Measurements from ENCODE around the gene ARL2BP. TPM values are rescaled to one million over a fixed set of nuclear protein-coding genes. Genes with fewer than 3 reads are reported as not detected.

Gene ARL2BP
- total and polyA plus RNA-seq, 2 of the 13 experiments (the other 11 are each of a cell fraction or from before 2014, with no cell fraction given): 64.3 to 67.6 TPM

DNA sequence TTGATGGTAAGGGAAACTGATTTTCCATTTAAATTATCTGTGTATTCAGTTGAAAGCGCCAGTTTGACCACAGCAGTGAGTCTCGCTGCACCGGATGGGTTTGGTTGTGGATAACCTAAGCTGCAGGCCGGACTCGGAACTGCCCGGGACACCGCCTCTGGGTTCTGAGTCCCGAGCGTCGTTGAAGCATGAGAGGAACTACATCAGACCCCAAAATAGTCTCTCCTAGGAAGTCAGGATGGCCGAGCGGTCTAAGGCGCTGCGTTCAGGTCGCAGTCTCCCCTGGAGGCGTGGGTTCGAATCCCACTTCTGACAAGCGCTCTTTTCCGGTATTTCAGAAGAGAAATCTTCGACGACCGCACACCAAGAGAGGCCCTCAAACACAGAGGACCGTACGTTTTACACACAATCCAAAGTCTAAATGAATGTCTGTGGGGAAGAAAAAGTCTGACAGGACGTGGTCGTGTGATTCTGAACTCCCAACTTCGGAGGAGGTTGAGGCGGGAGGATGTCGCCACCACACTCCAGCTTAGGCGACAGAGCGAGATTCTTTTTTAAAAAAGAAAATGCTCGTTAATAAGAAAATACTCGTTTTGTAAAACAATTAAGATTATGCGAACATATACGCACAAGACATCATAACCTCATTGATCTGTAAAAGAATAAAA lies 54.8 kb downstream of the ARL2BP start (continued):
- TF ChIP-seq, protein P1, sequence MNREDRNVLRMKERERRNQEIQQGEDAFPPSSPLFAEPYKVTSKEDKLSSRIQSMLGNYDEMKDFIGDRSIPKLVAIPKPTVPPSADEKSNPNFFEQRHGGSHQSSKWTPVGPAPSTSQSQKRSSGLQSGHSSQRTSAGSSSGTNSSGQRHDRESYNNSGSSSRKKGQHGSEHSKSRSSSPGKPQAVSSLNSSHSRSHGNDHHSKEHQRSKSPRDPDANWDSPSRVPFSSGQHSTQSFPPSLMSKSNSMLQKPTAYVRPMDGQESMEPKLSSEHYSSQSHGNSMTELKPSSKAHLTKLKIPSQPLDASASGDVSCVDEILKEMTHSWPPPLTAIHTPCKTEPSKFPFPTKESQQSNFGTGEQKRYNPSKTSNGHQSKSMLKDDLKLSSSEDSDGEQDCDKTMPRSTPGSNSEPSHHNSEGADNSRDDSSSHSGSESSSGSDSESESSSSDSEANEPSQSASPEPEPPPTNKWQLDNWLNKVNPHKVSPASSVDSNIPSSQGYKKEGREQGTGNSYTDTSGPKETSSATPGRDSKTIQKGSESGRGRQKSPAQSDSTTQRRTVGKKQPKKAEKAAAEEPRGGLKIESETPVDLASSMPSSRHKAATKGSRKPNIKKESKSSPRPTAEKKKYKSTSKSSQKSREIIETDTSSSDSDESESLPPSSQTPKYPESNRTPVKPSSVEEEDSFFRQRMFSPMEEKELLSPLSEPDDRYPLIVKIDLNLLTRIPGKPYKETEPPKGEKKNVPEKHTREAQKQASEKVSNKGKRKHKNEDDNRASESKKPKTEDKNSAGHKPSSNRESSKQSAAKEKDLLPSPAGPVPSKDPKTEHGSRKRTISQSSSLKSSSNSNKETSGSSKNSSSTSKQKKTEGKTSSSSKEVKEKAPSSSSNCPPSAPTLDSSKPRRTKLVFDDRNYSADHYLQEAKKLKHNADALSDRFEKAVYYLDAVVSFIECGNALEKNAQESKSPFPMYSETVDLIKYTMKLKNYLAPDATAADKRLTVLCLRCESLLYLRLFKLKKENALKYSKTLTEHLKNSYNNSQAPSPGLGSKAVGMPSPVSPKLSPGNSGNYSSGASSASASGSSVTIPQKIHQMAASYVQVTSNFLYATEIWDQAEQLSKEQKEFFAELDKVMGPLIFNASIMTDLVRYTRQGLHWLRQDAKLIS (CRISPR knock-in tag; IDR thresholded peaks at IDR 0.05): peak; percentile 9; the same call in 1 of the 2 replicates
- TF ChIP-seq TBP (CRISPR knock-in tag; IDR thresholded peaks at IDR 0.05) (peak; percentile 67; the same call in 1 of the 2 replicates), ZBTB8A (CRISPR knock-in tag; IDR thresholded peaks at IDR 0.05; ENCODE audit: borderline replicate concordance, low read depth) (no peak), NCOA2 (CRISPR knock-in tag; IDR thresholded peaks at IDR 0.05) (peak; percentile 48), ZNF724P (CRISPR knock-in tag; IDR thresholded peaks at IDR 0.05; ENCODE audit: borderline replicate concordance) (no peak), ZNF619 (CRISPR knock-in tag; IDR thresholded peaks at IDR 0.05) (peak; percentile 86; the same call in 1 of the 2 replicates), FLYWCH1 (CRISPR knock-in tag; IDR thresholded peaks at IDR 0.05) (no peak), SYNCRIP (IDR thresholded peaks at IDR 0.05; ENCODE audit: insufficient read depth, low read depth, low read length) (no peak), ZNF7 (CRISPR knock-in tag; IDR thresholded peaks at IDR 0.05) (no peak), SMARCE1 (IDR thresholded peaks at IDR 0.05; ENCODE audit: borderline replicate concordance) (no peak), NFE2L2 (IDR thresholded peaks at IDR 0.05; ENCODE audit: low read length) (0 out of 2 replicates have a peak, but pooled peaks have one; percentile 5), YY1 (IDR thresholded peaks at IDR 0.05; ENCODE audit: insufficient read depth, insufficient replicate concordance, low read depth, low read length) (peak; percentile 57), HMG20A (CRISPR knock-in tag; IDR thresholded peaks at IDR 0.05; ENCODE audit: borderline replicate concordance) (peak; percentile 18; the same call in 1 of the 2 replicates), ZNF549 (CRISPR knock-in tag; IDR thresholded peaks at IDR 0.05) (0 out of 2 replicates have a peak, but pooled peaks have one; percentile 71), KLF9 (CRISPR knock-in tag; IDR thresholded peaks at IDR 0.05; ENCODE audit: low read depth) (no peak), ZNF337 (CRISPR knock-in tag; IDR thresholded peaks at IDR 0.05; ENCODE audit: borderline replicate concordance, low read depth) (peak; percentile 48; the same call in 1 of the 2 replicates), KLF13 (CRISPR knock-in tag; IDR thresholded peaks at IDR 0.05) (0 out of 2 replicates have a peak, but pooled peaks have one; percentile 33), ZNF136 (CRISPR knock-in tag; IDR thresholded peaks at IDR 0.05; ENCODE audit: low read depth) (0 out of 2 replicates have a peak, but pooled peaks have one; percentile 64), BORCS8-MEF2B (CRISPR knock-in tag; IDR thresholded peaks at IDR 0.05) (peak; percentile 66; the same call in 1 of the 2 replicates), NFRKB (IDR thresholded peaks at IDR 0.05) (no peak)
- TF ChIP-seq, protein P2, sequence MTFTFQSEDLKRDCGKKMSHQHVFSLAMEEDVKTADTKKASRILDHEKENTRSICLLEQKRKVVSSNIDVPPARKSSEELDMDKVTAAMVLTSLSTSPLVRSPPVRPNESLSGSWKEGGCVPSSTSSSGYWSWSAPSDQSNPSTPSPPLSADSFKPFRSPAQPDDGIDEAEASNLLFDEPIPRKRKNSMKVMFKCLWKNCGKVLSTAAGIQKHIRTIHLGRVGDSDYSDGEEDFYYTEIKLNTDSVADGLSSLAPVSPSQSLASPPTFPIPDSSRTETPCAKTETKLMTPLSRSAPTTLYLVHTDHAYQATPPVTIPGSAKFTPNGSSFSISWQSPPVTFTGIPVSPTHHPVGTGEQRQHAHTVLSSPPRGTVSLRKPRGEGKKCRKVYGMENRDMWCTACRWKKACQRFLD (CRISPR knock-in tag; IDR thresholded peaks at IDR 0.05; ENCODE audit: borderline replicate concordance): no peak
- TF ChIP-seq, protein P3, sequence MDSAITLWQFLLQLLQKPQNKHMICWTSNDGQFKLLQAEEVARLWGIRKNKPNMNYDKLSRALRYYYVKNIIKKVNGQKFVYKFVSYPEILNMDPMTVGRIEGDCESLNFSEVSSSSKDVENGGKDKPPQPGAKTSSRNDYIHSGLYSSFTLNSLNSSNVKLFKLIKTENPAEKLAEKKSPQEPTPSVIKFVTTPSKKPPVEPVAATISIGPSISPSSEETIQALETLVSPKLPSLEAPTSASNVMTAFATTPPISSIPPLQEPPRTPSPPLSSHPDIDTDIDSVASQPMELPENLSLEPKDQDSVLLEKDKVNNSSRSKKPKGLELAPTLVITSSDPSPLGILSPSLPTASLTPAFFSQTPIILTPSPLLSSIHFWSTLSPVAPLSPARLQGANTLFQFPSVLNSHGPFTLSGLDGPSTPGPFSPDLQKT (CRISPR knock-in tag; IDR thresholded peaks at IDR 0.05; ENCODE audit: borderline replicate concordance): peak; percentile 72; the same call in 1 of the 2 replicates
- TF ChIP-seq, protein P4, sequence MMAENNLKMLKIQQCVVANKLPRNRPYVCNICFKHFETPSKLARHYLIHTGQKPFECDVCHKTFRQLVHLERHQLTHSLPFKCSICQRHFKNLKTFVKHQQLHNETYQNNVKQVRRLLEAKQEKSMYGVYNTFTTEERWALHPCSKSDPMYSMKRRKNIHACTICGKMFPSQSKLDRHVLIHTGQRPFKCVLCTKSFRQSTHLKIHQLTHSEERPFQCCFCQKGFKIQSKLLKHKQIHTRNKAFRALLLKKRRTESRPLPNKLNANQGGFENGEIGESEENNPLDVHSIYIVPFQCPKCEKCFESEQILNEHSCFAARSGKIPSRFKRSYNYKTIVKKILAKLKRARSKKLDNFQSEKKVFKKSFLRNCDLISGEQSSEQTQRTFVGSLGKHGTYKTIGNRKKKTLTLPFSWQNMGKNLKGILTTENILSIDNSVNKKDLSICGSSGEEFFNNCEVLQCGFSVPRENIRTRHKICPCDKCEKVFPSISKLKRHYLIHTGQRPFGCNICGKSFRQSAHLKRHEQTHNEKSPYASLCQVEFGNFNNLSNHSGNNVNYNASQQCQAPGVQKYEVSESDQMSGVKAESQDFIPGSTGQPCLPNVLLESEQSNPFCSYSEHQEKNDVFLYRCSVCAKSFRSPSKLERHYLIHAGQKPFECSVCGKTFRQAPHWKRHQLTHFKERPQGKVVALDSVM (CRISPR knock-in tag; IDR thresholded peaks at IDR 0.05): peak; percentile 84
